Fibroblast of skin of left biceps (primary cell): ENCODE data around the gene XK.
"Not testable (repeated sequence)": the region's sequence is repeated elsewhere in the genome, so short reads cannot be mapped to it uniquely, and the experiment has no call there.

Experiments
- DNase-seq, 2 experiments: peaks; one replicate each; pipeline ENCODE4 v3.0.0-alpha.2; 2013; ENCODE audit warnings: low read depth in 2 of 2

Gene XK, protein sequence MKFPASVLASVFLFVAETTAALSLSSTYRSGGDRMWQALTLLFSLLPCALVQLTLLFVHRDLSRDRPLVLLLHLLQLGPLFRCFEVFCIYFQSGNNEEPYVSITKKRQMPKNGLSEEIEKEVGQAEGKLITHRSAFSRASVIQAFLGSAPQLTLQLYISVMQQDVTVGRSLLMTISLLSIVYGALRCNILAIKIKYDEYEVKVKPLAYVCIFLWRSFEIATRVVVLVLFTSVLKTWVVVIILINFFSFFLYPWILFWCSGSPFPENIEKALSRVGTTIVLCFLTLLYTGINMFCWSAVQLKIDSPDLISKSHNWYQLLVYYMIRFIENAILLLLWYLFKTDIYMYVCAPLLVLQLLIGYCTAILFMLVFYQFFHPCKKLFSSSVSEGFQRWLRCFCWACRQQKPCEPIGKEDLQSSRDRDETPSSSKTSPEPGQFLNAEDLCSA

DNA sequence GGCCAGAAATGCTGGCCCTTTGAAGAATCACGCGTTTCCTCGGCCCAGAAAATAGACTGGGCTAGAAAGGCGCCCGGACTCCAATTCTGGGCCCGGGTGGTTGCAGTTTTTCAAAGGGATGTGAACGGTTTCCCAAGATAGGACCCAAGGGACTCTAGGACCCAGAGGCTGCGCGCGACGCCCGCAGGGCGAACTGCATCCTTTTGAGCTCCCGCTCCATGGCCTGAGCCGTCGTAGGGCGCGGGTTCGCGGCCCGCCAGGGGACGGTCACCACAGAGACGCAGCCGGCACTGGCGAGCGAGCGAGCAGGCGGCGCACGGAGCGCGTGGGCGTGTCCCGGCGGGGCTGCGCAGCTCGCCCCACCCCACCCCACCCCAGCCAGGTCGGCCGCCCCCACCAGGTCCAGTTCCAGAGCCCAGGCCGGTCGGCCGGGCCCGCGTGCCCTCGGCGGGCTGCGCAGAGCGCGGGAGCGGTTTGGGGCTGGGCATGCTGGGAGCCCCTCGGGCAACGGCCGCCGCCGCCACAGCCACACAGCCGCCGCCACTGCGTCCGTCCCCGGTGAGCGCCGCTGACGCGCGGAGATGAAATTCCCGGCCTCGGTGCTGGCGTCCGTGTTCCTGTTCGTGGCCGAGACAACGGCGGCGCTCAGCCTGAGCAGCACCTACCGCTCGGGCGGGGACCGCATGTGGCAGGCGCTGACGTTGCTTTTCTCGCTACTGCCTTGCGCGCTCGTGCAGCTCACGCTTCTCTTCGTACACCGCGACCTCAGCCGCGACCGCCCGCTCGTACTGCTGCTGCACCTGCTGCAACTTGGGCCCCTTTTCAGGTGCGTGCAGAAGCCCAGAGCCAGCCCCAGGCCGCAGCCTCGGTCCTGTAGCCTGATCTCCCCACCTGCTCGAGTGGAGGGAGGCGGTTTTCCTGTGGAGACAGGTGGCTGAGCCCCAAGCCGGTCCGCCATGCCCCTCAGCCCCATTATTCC lies at the start of gene XK:
Gene XK, plus strand, starts transcription at position 411 of the 979 bp plus-strand sequence. Its CDS starts 171 bp downstream, at position 582.
- DNase-seq = no peak

GRCh38 chrX:37638047-37638446 lies 47.5 kb upstream of the XK start:
- no peak for DNase-seq

DNA sequence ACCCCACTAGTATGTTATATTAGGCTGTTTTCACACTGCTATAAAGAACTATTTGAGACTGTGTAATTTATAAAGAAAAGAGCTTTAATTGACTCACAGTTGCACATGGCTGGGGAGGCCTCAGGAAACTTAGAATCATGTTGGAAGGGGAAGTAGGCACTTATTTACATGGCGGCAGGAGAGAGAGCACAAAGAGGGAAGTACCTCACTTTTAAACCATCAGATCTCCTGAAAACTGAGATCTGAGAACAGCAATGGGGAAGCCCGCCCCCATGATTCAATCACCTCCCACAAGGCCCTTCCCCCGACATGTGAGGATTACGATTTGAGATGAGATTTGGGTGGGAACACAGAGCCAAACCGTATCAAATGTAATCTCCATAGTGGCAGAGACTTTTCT lies 45.4 kb upstream of the XK start:
- no peak for DNase-seq

DNA sequence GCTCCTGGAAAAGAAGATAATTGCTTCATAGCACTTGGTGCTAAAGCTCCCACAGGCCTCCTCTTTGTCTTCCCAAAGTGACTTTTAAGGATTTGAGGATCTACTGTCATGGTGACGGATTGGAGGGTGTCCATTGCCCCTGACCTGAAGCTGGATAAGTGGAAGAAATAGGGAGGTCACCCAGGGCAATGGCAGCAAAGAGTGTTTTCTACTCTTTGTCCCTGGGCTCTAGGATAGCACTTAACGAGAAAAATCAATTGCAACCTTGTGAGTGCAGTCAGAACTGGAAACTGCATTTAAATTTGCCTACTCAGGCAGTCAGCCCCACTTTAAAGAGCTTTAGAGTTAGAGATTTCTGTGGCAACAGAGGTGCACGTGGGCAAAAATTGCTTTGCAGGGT lies 43.7 kb upstream of the XK start:
- no peak for DNase-seq

GRCh38 chrX:37644381-37645305 lies 40.9 kb upstream of the XK start:
- DNase-seq = no peak

DNA sequence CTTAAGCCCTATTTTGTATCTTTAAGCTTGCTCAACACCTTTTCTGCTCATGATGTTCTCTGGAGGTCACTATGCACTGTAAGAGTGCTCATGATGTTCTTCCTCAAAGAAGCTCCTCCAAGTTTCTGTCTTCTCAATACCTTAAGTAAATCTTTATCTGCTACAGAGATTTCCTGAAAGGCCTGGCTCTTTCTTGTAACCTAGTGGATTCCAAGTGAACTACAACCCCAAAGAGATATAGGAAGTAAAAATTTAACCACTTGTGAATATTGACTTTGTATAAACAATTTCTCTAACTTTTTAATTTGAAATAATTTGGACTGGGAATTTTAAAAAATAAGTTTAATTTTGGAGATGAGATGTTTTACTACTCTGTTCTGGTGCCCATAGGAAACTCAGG lies 39.3 kb upstream of the XK start:
- no peak for DNase-seq

DNA sequence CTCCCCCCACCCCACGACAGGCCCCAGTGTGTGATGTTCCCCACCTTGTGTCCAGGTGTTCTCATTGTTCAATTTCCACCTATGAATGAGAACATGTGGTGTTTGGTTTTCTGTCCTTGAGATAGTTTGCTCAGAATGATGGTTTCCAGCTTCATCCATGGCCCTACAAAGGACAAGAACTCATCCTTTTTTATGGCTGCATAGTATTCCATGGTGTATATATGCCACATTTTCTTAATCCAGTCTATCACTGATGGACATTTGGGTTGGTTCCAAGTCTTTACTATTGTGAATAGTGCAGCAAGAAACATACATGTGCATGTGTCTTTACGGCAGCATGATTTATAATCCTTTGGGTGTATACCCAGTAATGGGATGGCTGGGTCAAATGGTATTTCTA lies 34.7 kb upstream of the XK start:
- not testable (repeated sequence) for DNase-seq

- DNase-seq = no peak
Observed at GRCh38 chrX:37651921-37652452, 33.6 kb upstream of the XK start.

DNA sequence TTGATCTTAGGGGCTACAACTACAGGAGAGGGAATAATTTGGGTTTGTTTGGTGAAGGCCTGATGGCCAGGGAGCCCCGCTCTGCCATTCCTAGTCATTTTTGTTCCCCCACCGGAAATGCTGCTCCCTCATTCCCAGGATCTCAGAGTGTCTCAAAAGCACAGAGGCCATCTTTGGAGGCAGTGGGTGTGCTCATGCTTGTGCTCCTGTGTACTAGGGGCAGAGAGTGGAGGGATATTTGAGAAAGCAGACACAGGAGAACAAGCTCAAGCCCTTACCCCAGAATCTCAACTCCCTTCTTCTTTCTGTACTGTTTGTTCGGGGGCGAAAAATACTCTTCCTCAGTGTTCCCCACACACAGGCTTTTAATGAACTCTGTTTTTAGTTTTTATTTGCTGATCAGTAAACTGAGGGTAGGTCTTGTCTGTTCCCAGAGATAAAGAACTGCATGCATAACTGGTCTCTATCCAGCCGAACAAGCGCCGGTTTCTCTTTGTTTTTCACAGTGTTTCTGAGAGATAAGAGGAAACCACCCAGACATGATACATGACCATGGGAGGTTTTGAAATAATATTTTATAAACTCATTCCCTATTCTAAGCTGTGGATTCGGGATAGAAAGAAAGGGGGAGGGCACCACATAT lies 32.9 kb upstream of the XK start:
- DNase-seq = no peak

GRCh38 chrX:37653397-37654085 lies 32.0 kb upstream of the XK start:
- no peak for DNase-seq

DNA sequence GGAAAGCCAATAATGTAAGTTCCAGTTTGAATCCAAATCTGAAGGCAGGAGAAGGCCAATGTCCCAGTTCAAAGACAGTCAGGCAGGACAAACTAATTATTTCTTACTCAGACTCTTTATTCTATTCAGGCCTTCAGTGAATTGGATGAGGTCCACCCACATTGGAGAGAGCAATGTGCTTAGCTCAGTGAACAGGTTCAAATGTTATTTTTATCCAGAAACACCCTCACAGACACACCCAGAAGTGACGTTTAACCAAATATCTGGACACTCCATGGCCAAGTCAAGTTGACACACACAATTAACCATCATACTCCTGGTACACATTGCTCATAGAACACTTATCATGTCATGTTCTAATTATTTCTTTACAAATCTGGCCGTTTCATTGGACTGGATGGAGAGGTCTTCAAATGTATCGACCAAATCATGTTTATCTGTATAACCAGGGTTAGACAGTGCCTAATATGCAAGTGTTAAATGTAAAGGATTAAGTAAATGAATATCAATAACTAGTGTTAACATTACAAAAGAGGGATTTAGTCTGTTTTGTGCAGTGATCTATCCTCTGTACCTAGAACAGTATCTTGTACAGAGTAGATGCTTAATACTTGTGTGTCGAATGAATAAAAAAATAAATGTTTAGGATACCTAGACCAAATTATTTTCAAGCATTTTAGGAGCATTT lies 27.1 kb upstream of the XK start:
- no peak for DNase-seq

- DNase-seq = no peak
Observed at GRCh38 chrX:37659047-37659446, 26.5 kb upstream of the XK start.

- no peak for DNase-seq
Observed at GRCh38 chrX:37662181-37662580, 23.4 kb upstream of the XK start.

- DNase-seq = no peak
Observed at GRCh38 chrX:37666516-37666915, 19.1 kb upstream of the XK start.

- DNase-seq = no peak
Observed at GRCh38 chrX:37667141-37667540, 18.4 kb upstream of the XK start.

GRCh38 chrX:37672563-37672962 lies 13.0 kb upstream of the XK start:
- no peak for DNase-seq

DNA sequence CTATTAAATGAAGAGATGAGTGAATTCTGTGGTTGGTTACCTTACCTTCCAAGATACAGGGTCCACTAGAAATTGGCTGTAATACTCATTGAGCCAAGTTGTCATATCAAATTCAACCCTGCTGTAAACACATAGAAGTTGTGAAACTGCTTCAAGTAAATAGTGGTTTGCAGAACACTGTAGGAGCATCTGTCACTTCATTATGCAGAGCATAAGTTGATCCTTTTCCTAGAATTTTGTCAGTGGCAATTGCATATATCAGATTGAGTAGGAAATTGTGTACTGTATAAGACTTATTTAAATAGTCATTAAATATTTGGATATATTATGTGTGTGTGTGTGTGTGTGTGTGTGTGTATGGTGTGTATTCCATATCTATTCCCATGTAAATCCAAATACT lies 8.8 kb upstream of the XK start:
- no peak for DNase-seq

GRCh38 chrX:37677243-37677642 lies 8.3 kb upstream of the XK start:
- DNase-seq = no peak

DNA sequence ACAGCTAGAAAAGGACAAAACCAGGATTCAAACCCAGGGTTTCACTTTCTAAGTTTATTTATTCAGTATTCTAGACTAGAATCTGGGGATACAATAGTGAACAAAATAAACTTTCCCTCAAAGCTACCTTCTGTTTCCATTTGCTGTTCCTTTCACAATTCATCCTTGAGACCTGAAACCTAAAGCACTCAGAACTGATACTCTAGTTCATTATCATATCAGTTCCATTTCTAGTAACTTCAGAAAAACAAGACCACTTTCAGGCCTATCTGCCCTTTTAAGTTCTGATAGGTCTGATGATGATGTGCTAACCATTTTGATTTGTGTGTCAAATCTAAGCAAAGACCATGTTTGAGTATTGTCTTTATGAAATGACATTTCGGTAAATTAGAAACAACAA lies 7.8 kb upstream of the XK start:
- no peak for DNase-seq

- no peak for DNase-seq
Observed at GRCh38 chrX:37678574-37678973, 7.0 kb upstream of the XK start.
